ENCODE results near the gene TROAP.

- TF ChIP-seq CTCF (IDR thresholded peaks at IDR 0.05; ENCODE audit: low read depth, low read length, poor library complexity, severe bottlenecking) (no peak), EZH2phosphoT487 (IDR thresholded peaks at IDR 0.05; ENCODE audit: borderline replicate concordance, low read length) (no peak)
These were observed 45.2 kb downstream of the TROAP start for GRCh38 chr12:49368240-49368600.

All from DOHH2 (cell line).